Bone marrow (tissue), 2 donors: ENCODE measurements around the gene QRICH2.
"Not testable (repeated sequence)": the region's sequence is repeated elsewhere in the genome, so short reads cannot be mapped to it uniquely, and the experiment has no call there.

Source experiments
- DNase-seq, 2 donors: peaks; one replicate each; lab custom pipeline; 2025; lab: John Stamatoyannopoulos, UW

The QRICH2 gene

DNA sequence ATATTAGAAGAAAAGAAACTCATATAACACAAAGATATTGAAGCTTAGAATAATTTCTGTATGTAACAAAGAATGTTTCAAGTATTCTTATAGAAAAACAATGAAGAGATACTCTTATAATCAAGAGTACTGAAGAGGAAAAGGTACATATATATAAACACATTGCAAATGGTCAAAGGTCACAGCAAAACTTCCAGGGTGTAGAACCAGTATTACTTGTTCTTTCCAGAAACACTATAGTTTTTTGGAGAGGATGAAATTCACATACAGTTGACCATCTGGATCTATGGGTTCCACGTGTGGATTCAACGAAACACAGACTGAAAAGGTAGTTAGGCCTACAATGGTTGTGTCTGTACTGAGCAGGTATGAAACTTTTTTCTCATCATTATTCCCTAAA, 23.0 kb upstream of the QRICH2 start:
- DNase-seq, result no peak

DNA sequence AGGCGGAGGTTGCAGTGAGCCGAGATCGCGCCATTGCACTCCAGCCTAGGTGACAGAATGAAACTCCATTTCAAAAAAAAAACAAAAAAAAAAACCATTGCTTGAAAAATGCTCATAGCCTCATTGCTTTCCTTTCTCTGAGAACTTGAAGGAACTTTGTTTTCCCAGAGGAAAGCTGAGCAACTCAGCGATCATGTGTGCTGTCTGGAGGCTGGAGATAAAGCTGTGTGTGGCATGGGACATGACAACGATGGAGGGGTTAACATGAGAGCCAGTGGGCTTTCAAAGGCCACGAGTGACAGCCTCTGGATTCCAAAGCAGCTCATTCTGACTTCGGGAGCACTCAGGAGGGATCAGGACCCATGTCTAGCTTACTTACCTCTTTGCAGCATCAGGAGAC, 21.6 kb upstream of the QRICH2 start:
- DNase-seq, result no peak

DNA sequence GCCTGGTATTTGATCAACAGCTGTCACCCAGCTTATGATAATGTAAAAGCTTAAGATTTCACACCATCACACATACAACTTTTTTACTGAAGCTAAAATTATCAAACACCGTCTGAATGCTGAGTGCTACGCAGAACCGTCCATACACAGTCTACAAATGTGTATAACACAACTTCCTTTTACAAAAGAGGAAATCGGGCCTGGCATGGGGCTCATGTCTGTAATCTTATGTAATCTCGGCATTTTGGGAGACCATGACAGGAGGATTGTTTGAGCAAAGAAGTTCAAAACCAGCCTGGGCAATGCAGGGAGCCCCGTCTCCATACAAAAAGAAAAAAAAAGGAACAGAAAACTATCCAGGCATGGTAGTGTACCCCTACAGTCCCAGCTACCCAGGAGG, 19.6 kb upstream of the QRICH2 start:
- peak in 1 of 2 donors; percentile 8 for DNase-seq

DNA sequence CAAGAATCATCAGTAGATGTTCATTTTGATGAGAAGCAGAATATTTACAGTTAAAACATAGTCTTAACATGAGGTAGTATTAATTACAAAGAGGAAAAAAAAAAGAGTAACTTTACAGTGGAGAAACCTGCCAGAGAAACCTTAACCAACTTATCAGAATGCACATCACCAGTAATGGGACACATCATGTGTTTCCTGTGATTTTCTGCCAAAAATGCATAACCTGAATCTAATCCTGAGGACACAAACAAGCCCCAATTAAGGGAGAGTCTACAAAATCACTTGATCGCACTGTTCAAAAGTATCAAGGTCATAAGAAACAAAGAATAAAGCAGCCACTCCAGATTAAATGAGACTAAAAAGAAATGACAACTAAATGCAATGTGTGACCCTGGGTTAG, 18.2 kb upstream of the QRICH2 start:
- no peak for DNase-seq

DNA sequence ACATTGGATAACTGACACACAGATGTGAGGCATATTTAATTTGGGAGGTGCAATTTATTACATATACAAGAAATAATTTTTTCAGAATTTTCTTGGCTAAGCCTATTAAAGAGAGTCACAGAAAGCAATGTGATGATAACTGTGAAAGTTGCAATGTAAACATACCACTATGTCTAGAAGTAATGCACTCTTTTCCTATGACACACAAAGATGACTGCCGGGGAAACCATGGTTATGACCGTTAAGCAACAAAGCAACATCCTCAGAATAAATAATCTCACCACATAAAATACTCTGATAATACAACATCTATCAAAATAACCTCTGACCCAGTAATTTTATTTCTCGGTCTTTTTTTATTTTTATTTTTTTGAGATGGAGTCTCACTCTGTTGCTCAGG, 10.5 kb upstream of the QRICH2 start:
- DNase-seq, result no peak

DNA sequence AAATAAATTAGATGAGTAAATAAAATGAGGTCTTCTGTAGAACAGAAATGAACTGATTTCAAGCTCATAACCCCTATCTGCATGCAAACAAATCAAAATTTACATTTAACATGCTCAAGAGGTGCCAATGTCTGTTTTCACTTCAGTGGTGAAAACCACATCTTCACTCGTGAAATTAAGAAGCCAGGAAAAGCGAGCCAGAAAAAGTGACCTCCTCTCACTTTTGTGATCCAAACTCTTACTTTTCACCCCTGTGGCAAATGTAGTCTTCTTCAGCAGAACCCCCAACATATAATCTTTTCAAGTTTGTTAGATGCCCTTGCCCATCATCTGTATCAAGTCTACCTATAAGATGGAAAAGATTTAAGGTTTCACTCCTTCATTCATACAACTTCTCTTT, 9.5 kb upstream of the QRICH2 start:
- no peak for DNase-seq

DNA sequence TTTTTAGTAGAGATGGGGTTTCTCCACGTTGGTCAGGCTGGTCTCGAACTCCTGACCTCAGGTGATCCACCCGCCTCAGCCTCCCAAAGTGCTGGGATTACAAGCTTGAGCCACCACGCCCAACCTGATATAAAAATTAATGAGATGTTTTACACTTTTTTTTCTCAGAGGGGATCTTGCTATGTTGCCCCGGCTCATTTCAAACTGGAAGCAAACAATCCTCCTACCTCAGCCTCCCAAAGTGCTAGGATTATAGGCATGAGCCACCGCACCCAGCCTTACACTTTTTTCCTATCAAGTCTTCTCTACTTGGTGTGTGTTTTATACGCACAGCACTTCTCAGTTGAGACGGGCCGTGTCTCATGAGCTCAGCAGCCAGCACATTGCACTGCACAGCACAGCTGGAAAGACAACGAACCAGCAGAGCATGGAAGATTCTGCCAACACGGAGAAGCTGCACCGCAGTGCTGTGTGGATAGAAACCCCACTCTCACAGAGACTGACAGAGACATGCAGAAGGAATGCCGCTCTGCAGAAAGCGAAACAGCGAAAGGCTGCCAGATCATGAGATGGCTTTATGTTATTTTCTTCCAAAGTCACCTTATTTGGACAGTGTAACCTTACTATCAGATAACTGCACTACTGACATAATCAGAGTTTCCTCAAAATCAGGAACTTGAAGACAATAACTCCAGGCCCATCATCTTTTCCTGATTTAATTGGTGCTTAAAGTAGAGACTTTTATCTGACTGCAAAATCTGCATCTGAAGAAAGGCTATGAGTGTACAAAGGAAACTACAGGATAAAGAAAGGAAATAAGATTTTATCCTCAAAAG, 6.5 kb upstream of the QRICH2 start:
- peak in 1 of 2 donors; percentile 23 for DNase-seq

DNA sequence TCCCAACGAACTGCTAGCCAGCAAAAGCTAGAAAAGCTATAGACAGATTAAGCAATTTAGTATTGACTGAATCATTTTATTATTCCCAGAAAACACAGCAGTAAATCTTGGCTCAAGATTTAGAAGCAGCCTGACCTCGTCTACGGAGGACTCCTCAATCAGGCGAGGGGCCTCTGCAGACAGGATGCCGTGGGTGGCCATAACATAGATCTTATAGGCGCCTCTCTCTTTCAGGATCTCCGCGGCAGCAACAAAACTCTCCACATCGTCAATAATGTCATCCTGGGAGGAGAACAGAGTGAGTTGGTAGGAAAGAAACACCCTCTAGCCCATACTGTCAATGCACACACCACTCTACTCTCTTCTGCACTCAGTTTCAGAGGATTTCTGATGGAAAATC, 4.7 kb upstream of the QRICH2 start:
- no peak for DNase-seq

DNA sequence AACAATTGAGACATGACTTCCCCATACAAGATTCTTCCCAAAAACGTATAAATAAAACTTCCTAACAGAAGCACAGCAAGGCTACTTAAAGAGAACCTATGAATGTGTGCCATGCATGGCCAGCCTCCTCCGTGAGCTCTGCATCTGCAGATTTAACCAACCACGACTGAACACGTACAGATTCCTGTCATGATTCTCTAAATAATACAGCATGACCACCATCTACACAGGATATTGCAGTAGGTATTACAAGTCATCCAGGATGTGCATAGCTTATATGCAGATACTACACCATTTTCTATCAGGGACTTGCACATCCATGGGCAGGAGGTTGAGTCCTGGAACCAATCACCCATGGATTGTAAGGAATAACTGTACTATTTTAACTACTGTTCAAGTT, 1.4 kb upstream of the QRICH2 start:
- no peak for DNase-seq

DNA sequence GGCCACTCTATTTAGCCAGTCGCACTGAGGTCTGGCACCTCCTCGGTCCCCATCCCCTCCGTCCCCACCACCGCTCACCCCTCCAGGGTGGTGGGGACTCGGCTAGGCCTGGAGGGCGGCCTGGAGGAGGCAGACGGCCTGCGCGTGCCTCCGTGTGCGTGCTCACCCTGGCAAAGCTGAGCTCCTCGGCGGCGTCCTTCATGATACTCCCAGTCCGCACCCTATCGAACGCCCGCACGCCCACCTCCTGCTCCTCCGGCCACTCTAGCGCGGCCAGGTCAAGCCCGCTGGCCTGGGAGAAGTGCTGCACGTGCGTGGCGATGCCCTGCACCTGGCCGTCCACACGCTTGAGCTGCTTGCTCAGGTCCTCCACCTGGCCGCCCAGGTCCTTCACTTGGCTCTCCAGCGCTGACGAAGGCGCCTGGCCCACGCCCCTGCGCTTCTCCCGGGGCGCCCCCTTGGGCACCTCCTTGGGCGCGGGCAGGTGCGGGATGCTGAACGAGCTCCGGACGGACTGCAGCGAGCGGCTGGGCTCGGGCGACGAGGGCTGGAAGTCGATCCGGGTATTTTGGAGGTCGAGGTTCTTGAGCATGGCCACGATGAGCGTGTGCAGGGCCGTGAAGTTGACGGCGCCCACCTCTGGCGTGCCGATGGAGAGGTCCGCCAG, 644 bp downstream of the QRICH2 start:
- DNase-seq, result no peak

DNA sequence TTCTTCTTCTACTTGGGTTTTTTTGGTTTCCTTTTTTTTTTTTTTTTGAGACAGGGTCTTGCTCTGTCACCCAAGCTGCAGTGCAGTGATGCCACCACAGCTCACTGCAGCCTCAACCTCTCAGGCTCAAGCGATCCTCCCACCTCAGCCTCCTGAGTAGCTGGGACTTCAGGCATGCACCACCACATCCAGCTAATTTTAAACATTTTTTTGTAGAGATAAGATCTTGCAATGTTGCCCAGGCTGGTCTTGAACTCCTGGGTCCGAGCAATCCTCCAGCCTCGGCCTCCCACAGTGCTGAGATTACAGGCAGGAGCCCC, 3.0 kb downstream of the QRICH2 start:
- DNase-seq, result not testable (repeated sequence)

DNA sequence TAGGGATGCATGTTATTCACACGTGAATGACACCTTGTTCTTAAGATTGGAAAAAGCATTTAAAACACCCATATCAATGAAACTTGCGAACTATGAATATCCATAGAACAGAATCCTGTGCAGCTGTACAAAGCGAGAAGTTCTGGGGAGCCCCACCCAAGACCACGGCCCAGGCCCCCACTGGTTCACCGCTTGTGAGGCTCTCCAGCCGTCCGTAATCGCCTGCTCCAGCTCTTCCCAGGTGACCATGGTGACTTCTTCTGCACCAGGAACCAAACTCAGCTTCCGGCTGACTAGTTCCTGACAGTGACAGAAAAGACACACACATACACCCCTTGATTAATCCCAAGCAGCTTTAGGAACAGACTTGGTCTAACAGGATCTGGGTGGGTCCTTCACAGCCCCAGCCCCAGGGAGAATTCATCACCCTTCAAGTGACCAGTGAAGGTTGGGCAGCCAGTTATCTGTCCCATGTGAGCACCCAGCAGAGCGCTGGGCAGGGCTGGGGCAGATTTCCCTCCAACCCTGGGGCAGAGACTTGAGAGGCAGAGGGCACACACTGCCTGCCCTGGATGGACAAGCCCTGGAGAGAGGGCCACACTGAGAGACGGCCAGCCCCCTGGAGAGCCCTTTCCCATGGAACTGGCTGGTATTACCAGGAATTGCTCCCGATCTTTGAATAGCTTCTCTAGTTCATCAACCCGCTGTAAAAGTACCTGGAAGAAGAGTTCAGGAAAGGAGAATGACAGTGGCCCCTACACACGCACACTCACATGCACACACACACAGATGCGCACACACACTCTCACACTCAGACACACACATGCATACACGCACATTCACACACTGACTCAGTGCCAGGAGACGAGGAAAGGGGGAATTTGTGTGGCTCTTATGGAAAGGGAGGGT, 3.6 kb downstream of the QRICH2 start:
- DNase-seq, result no peak

DNA sequence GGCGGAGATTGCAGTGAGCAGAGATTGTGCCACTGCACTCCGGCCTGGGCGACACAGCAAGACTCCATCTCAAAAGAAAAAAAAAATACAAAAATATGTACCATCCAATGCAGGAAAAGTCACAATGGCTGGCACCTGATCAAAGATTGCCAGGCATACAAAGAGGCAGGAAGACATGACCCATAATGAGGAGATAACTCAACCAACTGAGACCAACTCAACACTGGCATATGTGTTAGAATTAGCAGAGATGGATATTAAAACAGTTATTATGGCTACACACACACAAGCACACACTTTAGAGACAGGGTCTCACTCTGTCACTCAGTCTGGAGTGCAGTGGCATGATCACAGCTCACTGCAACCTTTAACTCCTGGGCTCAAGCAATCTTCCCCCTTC, 10.6 kb downstream of the QRICH2 start:
- no peak for DNase-seq

DNA sequence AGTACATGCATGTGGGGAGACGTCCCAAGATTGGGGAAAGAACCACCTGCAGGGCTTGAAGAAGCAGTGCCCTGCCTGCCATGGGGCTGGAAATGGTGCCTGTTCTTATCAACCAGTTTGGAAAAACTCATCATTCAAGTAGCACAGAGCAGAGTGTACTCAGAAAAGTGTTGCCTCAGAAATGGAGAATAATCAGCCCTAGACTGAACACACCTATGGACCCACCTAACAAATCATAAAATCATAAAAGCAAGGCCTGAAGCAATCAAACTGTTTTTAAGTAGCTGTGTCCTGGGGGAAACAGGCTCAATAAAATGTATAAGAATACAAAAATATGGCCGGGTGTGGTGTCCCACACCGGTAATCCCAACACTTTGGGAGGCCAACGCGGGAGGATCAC, 11.2 kb downstream of the QRICH2 start:
- DNase-seq, result no peak

DNA sequence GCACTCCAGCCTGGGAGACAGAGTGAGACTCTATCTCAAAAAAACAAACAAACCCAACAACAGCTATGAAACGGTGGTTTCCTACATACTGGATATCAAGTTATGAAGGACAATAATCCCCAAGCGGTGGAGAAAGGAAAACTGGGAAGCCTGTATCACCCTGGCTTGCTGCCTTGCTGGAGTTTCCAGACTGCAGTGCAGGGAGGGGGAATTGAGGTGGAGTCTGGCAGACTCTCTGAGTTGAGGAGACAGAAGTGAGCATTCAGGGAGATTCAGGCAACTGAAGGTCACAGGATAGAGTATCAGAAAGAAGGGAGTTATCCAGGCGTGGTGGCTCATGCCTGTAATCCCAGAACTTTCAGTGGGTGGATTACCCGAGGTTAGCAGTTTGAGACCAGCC, 11.9 kb downstream of the QRICH2 start:
- DNase-seq, result no peak

DNA sequence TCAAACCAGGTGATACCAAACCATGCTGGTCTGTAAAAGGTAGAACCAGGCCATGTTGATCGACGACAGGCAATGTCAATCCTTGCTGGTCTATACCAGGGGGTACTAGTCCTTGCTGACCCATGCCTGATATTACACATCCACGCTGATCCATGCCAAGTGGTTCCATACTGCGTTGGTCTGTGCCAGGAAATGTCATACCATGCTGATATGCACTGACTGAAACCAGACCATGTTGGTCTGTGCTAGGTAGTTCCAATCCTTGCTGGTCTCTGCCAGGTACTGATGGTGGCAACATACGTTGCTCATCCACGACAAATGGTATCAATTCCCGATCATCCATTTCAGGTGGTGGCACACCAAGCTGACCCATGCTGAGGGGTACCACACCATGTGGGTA, 15.0 kb downstream of the QRICH2 start:
- no peak for DNase-seq

DNA sequence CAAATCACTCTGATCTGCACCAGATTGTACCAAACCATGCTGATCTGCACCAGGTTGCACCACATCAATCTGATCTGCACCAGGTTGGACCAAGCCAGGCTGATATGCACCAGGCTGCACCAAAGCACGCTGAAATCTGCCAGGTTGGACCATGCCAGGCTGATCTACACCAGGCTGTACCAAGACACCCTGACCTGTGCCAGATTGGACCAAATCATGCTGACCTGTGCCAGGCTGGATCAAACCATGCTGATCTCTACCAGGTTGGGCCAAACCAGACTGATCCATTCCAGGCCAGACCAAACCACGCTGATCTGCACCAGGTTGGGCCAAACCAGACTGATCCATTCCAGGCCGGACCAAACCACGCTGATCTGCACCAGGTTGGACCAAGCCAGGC, 15.5 kb downstream of the QRICH2 start:
- DNase-seq, result no peak

DNA sequence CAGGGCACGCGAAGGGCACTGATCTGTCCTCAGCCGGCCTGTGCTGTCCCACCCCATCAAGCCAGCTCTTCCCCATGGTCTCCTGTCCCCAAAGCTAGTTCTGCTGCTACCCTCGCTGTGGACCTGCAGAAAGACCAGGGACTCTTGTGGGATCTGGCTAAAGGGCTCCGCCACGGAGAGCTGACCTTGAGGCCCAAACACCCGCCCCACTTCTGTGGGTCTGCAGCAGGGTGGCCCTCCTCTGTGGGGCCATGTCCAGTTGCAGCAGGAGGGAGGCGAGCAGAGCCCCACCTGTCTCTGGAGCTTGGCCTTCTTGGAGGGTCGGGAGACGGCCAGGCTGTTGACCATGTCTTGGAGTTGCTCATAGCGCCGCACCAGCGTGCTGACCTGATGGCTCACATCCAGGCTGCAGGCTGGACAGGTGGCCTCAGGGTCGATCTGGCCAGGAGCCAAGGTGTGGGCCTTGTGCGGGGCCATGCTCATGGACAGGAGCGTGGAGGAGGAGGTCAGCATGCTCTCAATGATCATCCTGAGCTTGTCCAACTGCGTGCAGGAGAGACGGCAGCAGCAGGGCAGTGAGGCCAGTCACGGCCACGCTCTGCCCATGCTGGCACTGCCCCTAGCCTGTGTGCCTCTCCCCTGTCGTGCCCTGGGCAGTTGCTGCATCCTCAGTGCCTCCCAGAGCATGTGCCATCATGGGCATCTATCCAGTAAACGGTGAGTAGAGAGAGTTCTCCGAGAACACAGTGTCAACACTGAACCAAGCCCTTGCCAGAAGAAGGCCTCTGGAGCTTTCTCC, 26.3 kb downstream of the QRICH2 start:
- DNase-seq, result no peak

DNA sequence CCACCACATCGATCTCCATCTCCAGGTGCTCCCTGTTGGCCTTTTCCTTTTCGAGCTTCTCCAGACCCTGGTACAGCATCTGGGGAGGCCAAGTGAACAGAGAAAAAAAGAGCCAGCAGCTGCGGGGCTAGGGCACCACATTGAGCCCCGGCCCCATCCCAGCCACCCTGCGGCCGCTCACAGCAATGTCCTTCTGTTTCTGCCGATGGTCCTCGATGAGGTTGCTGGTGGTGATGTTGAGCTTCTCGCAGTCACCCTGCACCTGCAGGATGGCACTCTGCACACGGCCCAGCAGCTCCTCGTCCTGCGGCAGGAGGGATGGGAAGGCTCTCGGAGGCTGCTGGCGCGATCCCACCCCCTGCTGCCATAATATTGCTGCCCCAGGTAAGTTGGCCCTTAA, 27.4 kb downstream of the QRICH2 start:
- no peak for DNase-seq

DNA sequence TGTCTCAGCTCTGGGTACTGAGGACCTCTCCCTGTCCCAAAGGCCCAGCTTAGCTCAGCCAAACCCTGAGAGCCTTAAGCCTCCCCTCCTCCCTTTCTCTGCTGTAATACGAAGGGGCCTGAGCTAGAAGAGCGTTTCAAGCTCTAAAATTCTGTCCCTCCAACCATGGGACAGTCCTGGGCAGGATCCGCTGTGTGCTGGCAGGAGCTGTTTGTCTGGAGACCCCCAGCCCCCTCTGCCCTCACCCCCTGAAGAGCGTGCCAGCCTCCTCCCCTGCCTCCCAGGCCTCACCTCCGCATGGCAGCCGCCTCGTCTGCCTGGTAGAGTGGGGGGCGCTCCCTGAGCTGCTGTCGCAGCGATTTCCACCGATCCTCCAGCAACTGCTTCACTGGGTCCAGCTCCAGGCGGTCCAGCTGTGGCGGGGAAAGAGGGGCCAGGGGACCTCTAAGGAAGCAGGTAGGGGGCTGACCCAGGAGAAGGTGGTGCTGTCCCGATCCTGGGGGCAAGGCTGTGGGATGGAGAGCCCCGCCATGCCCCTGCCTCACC, 28.3 kb downstream of the QRICH2 start:
- no peak for DNase-seq

DNA sequence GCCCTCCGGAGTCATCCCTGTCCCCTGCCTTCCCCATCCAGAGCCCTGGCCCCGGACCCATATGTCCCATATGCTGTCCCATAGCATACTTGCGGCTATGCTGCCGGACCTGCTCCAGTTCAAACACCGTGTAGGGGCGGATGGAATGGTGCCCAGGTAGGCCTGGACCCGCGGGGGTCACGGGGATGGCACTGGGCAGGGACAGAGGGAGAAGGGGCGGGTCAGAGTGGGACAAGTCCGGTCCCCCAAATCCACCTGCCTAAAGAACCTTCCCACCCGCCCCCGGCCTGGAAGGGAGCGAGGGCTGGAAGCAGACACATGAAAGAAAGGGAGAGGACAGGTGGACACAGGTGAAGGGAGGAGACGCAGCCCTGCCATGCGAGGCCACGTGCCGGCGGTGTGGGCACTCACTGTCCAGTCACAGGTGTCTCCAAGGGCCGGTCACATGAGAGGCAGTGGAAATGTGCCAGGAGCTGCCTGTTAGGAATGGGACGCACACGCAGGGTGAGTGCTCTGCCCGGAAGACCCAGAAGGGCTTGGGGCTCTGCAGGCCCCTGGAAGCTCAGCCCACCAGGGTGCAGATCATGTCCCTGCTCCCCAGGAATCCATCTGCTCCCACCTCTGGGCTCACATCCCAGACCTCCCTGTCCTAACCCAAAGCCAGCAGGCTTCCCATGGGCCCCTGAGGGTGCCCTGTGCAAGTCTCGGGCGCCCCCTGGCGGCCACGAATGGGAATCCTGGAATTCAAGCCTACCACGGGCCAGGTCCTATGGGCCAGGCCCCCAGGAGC, 28.9 kb downstream of the QRICH2 start:
- peak; percentile 42 to 62 for DNase-seq
